CD4-positive, alpha-beta T cell treated with Interferon alpha-2 for 1 hour (primary cell): ENCODE measurements around the gene RAB8B.
A peak's percentile ranks its signal among the peaks of the same experiment; 100 is the strongest.
"Not testable (repeated sequence)": the region's sequence is repeated elsewhere in the genome, so short reads cannot be mapped to it uniquely, and the experiment has no call there.

Source experiments
- DNase-seq, 2 donors: peaks; one replicate each; pipeline ENCODE4 v3.0.0-alpha.2; 2020 to 2022

The RAB8B gene

GRCh38 chr15:63210151-63211091 is 21.0 kb downstream of the RAB8B start:
- DNase-seq, result peak in 1 of 2 donors; percentile 45

GRCh38 chr15:63211092-63211490 is 21.7 kb downstream of the RAB8B start:
- DNase-seq, result no peak

GRCh38 chr15:63211549-63211948 is 22.1 kb downstream of the RAB8B start:
- DNase-seq, result no peak

GRCh38 chr15:63212050-63213004 is 22.9 kb downstream of the RAB8B start:
- DNase-seq, result peak in 1 of 2 donors; percentile 55

GRCh38 chr15:63218100-63218808 is 28.8 kb downstream of the RAB8B start:
- no peak for DNase-seq

GRCh38 chr15:63219196-63219710 is 29.8 kb downstream of the RAB8B start:
- DNase-seq, result no peak

- DNase-seq, result no peak
Observed at GRCh38 chr15:63221346-63221745, 31.9 kb downstream of the RAB8B start.

GRCh38 chr15:63223463-63223862 is 34.1 kb downstream of the RAB8B start:
- no peak for DNase-seq

GRCh38 chr15:63225381-63225780 is 36.0 kb downstream of the RAB8B start:
- DNase-seq, result no peak

GRCh38 chr15:63226155-63226883 is 36.9 kb downstream of the RAB8B start:
- no peak for DNase-seq

GRCh38 chr15:63226966-63227401 is 37.6 kb downstream of the RAB8B start:
- no peak for DNase-seq

- DNase-seq, result no peak
Observed at GRCh38 chr15:63227689-63228088, 38.3 kb downstream of the RAB8B start.

GRCh38 chr15:63231206-63231605 is 41.8 kb downstream of the RAB8B start:
- DNase-seq, result no peak

GRCh38 chr15:63231706-63232105 is 42.3 kb downstream of the RAB8B start:
- DNase-seq, result no peak

- DNase-seq, result peak in 1 of 2 donors; percentile 61
Observed at GRCh38 chr15:63232405-63232804, 43.0 kb downstream of the RAB8B start.

- no peak for DNase-seq
Observed at GRCh38 chr15:63232943-63233342, 43.5 kb downstream of the RAB8B start.

GRCh38 chr15:63233667-63234423 is 44.4 kb downstream of the RAB8B start:
- no peak for DNase-seq

- no peak for DNase-seq
Observed at GRCh38 chr15:63234451-63234870, 45.1 kb downstream of the RAB8B start.

GRCh38 chr15:63236272-63236671 is 46.9 kb downstream of the RAB8B start:
- DNase-seq, result no peak

GRCh38 chr15:63237086-63237485 is 47.7 kb downstream of the RAB8B start:
- DNase-seq, result not testable (repeated sequence)

GRCh38 chr15:63238171-63238570 is 48.8 kb downstream of the RAB8B start:
- no peak for DNase-seq
